SK-N-DZ (cell line): ENCODE data around the gene PCIF1. TPM values are rescaled to one million over a fixed set of nuclear protein-coding genes. Genes with fewer than 3 reads are reported as not detected.
"Not testable (repeated sequence)": the region's sequence is repeated elsewhere in the genome, so short reads cannot be mapped to it uniquely, and the experiment has no call there.

Experiments
- DNase-seq: peaks from one replicate; pipeline ENCODE4 v3.0.0-alpha.2; 2015; ENCODE audit warnings: low spot score
- polyA plus RNA-seq, 2 experiments: library from polyadenylated mRNA; depleted of rRNA; stranded (reverse); fragments of >200 nt; gene quantifications; 2 replicates each; pipeline ENCODE4 v1.2.3, GENCODE V29; 2014

Gene PCIF1
- 13.0 and 13.5 TPM in 2 replicates for polyA plus RNA-seq (2014; cell fraction: cytosol; rRNA removed)
- 13.2 and 33.7 TPM in 2 replicates for polyA plus RNA-seq (2014; cell fraction: nucleus; rRNA removed)

- DNase-seq, result peak; percentile 99
Measured at GRCh38 chr20:45934586-45935415, at the start of gene PCIF1. PCIF1 (plus strand) TSS chr20:45934683; CDS start chr20:45939000, 4,317 bp downstream.

GRCh38 chr20:45886590-45887345 lies 47.7 kb upstream of the PCIF1 start:
- no peak for DNase-seq

- DNase-seq, result no peak
Measured at GRCh38 chr20:45887346-45887715, 47.2 kb upstream of the PCIF1 start, which contains the start of gene SPATA25. SPATA25 (minus strand) TSS chr20:45887622; CDS start chr20:45887590, 32 bp downstream.

GRCh38 chr20:45888681-45889080 lies 45.8 kb upstream of the PCIF1 start:
- no peak for DNase-seq

GRCh38 chr20:45890077-45890984 lies 44.2 kb upstream of the PCIF1 start:
- peak; percentile 90 for DNase-seq

- peak; percentile 96 for DNase-seq
Measured at GRCh38 chr20:45890985-45891983, 43.2 kb upstream of the PCIF1 start, which contains the start of the genes CTSA and NEURL2. CTSA (plus strand) TSS chr20:45891335; CDS start chr20:45891569, 234 bp downstream. NEURL2 (minus strand) TSS chr20:45891208; CDS start chr20:45890991, 217 bp downstream.

GRCh38 chr20:45892049-45892825 lies 42.2 kb upstream of the PCIF1 start:
- no peak for DNase-seq

- DNase-seq, result no peak
Measured at GRCh38 chr20:45892828-45893500, 41.5 kb upstream of the PCIF1 start.

GRCh38 chr20:45893831-45894230 lies 40.7 kb upstream of the PCIF1 start:
- no peak for DNase-seq

- DNase-seq, result no peak
Measured at GRCh38 chr20:45894797-45895196, 39.7 kb upstream of the PCIF1 start.

GRCh38 chr20:45896641-45897161 lies 37.8 kb upstream of the PCIF1 start:
- DNase-seq, result no peak

GRCh38 chr20:45897289-45897688 lies 37.2 kb upstream of the PCIF1 start:
- DNase-seq, result no peak

- no peak for DNase-seq
Measured at GRCh38 chr20:45897692-45898091, 36.8 kb upstream of the PCIF1 start.

- no peak for DNase-seq
Measured at GRCh38 chr20:45898285-45898684, 36.2 kb upstream of the PCIF1 start.

- DNase-seq, result no peak
Measured at GRCh38 chr20:45899046-45899835, 35.2 kb upstream of the PCIF1 start.

- not testable (repeated sequence) for DNase-seq
Measured at GRCh38 chr20:45901332-45901731, 33.2 kb upstream of the PCIF1 start.

- no peak for DNase-seq
Measured at GRCh38 chr20:45902199-45902701, 32.2 kb upstream of the PCIF1 start.
